NCI-H446 treated with DMSO at 0.1 percent for 48 hours (cell line): Measurements from ENCODE around the gene AHR.

Experiments used
- DNase-seq: peaks from one replicate; lab custom pipeline; 2025; lab: John Stamatoyannopoulos, UW

AHR gene

GRCh38 chr7:17298102-17298839 is at the start of gene AHR:
Gene AHR (plus strand): TSS chr7:17298652. CDS start chr7:17299265, 613 bp downstream.
- DNase-seq = peak; percentile 52

GRCh38 chr7:17253885-17254284 is 44.6 kb upstream of the AHR start:
- DNase-seq = no peak

GRCh38 chr7:17255926-17256325 is 42.5 kb upstream of the AHR start:
- DNase-seq = no peak

- DNase-seq = no peak
Observed at GRCh38 chr7:17256375-17256774, 42.1 kb upstream of the AHR start.

GRCh38 chr7:17266565-17266964 is 31.9 kb upstream of the AHR start:
- DNase-seq = no peak

GRCh38 chr7:17269341-17270221 is 28.9 kb upstream of the AHR start:
- DNase-seq = no peak

- no peak for DNase-seq
Observed at GRCh38 chr7:17274551-17275245, 23.8 kb upstream of the AHR start.

GRCh38 chr7:17275749-17276671 is 22.4 kb upstream of the AHR start:
- no peak for DNase-seq

GRCh38 chr7:17279061-17279460 is 19.4 kb upstream of the AHR start:
- DNase-seq = no peak

GRCh38 chr7:17289074-17289645 is 9.3 kb upstream of the AHR start:
- DNase-seq = peak; percentile 32

- DNase-seq = no peak
Observed at GRCh38 chr7:17292843-17293242, 5.6 kb upstream of the AHR start.

- DNase-seq = no peak
Observed at GRCh38 chr7:17293481-17293880, 5.0 kb upstream of the AHR start.

GRCh38 chr7:17297243-17297642 is 1.2 kb upstream of the AHR start:
- no peak for DNase-seq

- DNase-seq = no peak
Observed at GRCh38 chr7:17298840-17299482, 509 bp downstream of the AHR start.

- DNase-seq = no peak
Observed at GRCh38 chr7:17299483-17299991, 1.1 kb downstream of the AHR start.

- no peak for DNase-seq
Observed at GRCh38 chr7:17300012-17300411, 1.6 kb downstream of the AHR start.

GRCh38 chr7:17300437-17300836 is 2.0 kb downstream of the AHR start:
- no peak for DNase-seq

- DNase-seq = no peak
Observed at GRCh38 chr7:17301471-17302456, 3.3 kb downstream of the AHR start.

GRCh38 chr7:17302575-17303142 is 4.2 kb downstream of the AHR start:
- no peak for DNase-seq
